Keratinocyte (primary cell): Measurements from ENCODE around the gene TIAL1. TPM values are rescaled to one million over a fixed set of nuclear protein-coding genes. Genes with fewer than 3 reads are reported as not detected.
"Not testable (repeated sequence)": the region's sequence is repeated elsewhere in the genome, so short reads cannot be mapped to it uniquely, and the experiment has no call there.

Experiments
- DNase-seq: peaks from one replicate; pipeline ENCODE4 v3.0.0-alpha.2; 2011; ENCODE audit warnings: low read depth, missing footprints, low spot score
- FAIRE-seq: peaks from 2 replicates; lab custom pipeline; 2011; peaks lifted over from hg19 to GRCh38; lab: Jason Lieb, UNC
- H2AFZ ChIP-seq: 2 replicates; pipeline ENCODE4 v1.6.0; 2012; ENCODE audit warnings: low read length, control low read depth, inconsistent platforms; ENCODE audit not compliant: control insufficient read depth
- H3K27ac ChIP-seq: 2 replicates; pipeline ENCODE4 v1.5.1; 2011; ENCODE audit warnings: low read length; ENCODE audit not compliant: control insufficient read depth, insufficient read depth
- H3K27me3 ChIP-seq: 3 replicates; pipeline ENCODE4 v1.6.0; 2011; ENCODE audit warnings: low read length; ENCODE audit not compliant: control insufficient read depth, insufficient read depth; ENCODE audit errors: extremely low read depth
- H3K36me3 ChIP-seq, 2 experiments: 2 replicates in 1 of 2; 3 replicates in 1 of 2; pipeline ENCODE4 v1.5.1; 2011; ENCODE audit warnings: low read length in 2 of 2, mild to moderate bottlenecking in 1 of 2; ENCODE audit not compliant: control insufficient read depth in 2 of 2, insufficient read depth in 2 of 2; ENCODE audit errors: extremely low read depth in 1 of 2
- H3K4me1 ChIP-seq: 3 replicates; pipeline ENCODE4 v1.5.1; 2011; ENCODE audit warnings: low read length; ENCODE audit not compliant: control insufficient read depth, insufficient read depth; ENCODE audit errors: extremely low read depth
- H3K4me2 ChIP-seq: 3 replicates; pipeline ENCODE4 v1.6.0; 2011; ENCODE audit warnings: low read depth, low read length; ENCODE audit not compliant: control insufficient read depth, insufficient read depth; ENCODE audit errors: extremely low read depth
- H3K4me3 ChIP-seq, 3 experiments: fragments of 200-600 bp in 1 of 3; sonication (generic) in 1 of 3; 2 replicates in 2 of 3; 3 replicates in 1 of 3; pipeline ENCODE4 v1.5.1; 2011 to 2016; ENCODE audit warnings: low read length in 3 of 3, mild to moderate bottlenecking in 3 of 3, control low read depth in 2 of 3, inconsistent platforms in 1 of 3, low read depth in 1 of 3, mixed read lengths in 1 of 3, mixed run types in 1 of 3, moderate library complexity in 1 of 3; ENCODE audit not compliant: control insufficient read depth in 2 of 3, insufficient read depth in 2 of 3; ENCODE audit errors: extremely low read depth in 1 of 3
- H3K79me2 ChIP-seq: 2 replicates; pipeline ENCODE4 v1.6.0; 2012; ENCODE audit warnings: low read length; ENCODE audit not compliant: control insufficient read depth, insufficient read depth
- H3K9ac ChIP-seq: 3 replicates; pipeline ENCODE4 v1.6.0; 2011; ENCODE audit warnings: low read length; ENCODE audit not compliant: control insufficient read depth, insufficient read depth; ENCODE audit errors: extremely low read depth
- H3K9me1 ChIP-seq: 3 replicates; pipeline ENCODE4 v1.6.0; 2011; ENCODE audit warnings: low read length; ENCODE audit not compliant: control insufficient read depth, insufficient read depth; ENCODE audit errors: extremely low read depth
- H3K9me3 ChIP-seq: 2 replicates; pipeline ENCODE4 v1.5.1; 2012; ENCODE audit warnings: low read depth, low read length; ENCODE audit not compliant: control insufficient read depth
- H4K20me1 ChIP-seq: 3 replicates; pipeline ENCODE4 v1.6.0; 2011; ENCODE audit warnings: low read length; ENCODE audit not compliant: control insufficient read depth, insufficient read depth; ENCODE audit errors: extremely low read depth
- EZH2 ChIP-seq: IDR thresholded peaks from one replicate; pipeline ENCODE4 v1.6.1; 2012; ENCODE audit warnings: inconsistent platforms, mild to moderate bottlenecking, low read length, moderate library complexity
- dilution Hi-C: fragments of 300-500 bp; cut with MboI; formaldehyde crosslinking; loops from one replicate; pipeline ENCODE4 v1.7.0; 2020; ENCODE audit warnings: low sequenced_read_pairs; ENCODE audit not compliant: extremely low pct_ligation_motif_present
- polyA plus RNA-seq, 5 experiments: library from polyadenylated mRNA; depleted of rRNA in 3 of 5; stranded (reverse) in 3 of 5; stranded (forward) in 1 of 5; unstranded in 1 of 5; fragments of >200 nt; gene quantifications; 1 replicate in 1 of 5; 2 replicates in 3 of 5; 3 replicates in 1 of 5; pipeline versions ENCODE4 v1.2.1 to v1.2.3, GENCODE V29; 2011 to 2012; ENCODE audit warnings: missing spikeins in 2 of 5, low read depth in 1 of 5, low replicate concordance in 1 of 5
- TF ChIP-seq, protein P1 (sequence below), 3 experiments: IDR thresholded peaks in 1 of 3; conservative IDR thresholded peaks in 1 of 3; optimal IDR thresholded peaks in 1 of 3; 2 replicates in 2 of 3; 3 replicates in 1 of 3; pipeline versions ENCODE3 to v1.5.1; 2011; ENCODE audit warnings: low read length in 3 of 3, mild to moderate bottlenecking in 3 of 3, moderate library complexity in 2 of 3, control low read depth in 1 of 3, inconsistent platforms in 1 of 3; ENCODE audit not compliant: insufficient read depth in 2 of 3; ENCODE audit errors: extremely low read depth in 1 of 3

The TIAL1 gene
- polyA plus RNA-seq, 1 donor (not counting 4 experiments of a cell fraction or from before 2014, with no cell fraction given), result 117 TPM

DNA sequence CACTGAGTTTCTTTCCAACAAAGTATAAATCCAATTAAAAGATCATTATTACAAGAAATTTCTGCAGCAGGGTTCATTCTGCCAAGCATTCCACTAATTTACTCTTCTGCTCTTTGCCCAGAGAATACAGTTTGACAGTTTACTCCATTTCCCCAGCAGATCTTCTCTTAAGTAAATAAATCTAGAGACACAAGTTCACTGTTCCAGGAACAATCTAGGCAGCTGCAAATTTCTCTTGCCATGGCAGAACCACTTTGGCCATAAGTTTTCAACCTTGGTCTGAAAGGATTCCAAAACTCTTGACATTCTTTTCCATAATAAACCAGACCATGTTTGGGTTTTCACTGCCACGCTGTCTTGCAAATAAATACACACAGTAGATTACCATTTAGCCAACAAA, 65.7 kb downstream of the TIAL1 start:
- Histone ChIP-seq H3K4me1 (peaks cover 7% of the 10 kb centered on the region), H3K79me2 (peaks cover 66% of the 10 kb centered on the region), H3K4me2 (no peak overlapping the region), H2AFZ (no peak overlapping the region), H3K27ac (no peak overlapping the region), H4K20me1 (peaks cover 3% of the 10 kb centered on the region), H3K9me3 (no peaks in the 10 kb centered on the region), H3K4me3 (no peak overlapping the region), H3K9me1 (peaks cover 5% of the 10 kb centered on the region), H3K27me3 (no peaks in the 10 kb centered on the region), H3K36me3 (peaks cover 0 to 5% of the 10 kb centered on the region in 2 experiments), H3K9ac (no peak overlapping the region)
- no peak for DNase-seq
- TF ChIP-seq EZH2, result no peak
- TF ChIP-seq, protein P1, sequence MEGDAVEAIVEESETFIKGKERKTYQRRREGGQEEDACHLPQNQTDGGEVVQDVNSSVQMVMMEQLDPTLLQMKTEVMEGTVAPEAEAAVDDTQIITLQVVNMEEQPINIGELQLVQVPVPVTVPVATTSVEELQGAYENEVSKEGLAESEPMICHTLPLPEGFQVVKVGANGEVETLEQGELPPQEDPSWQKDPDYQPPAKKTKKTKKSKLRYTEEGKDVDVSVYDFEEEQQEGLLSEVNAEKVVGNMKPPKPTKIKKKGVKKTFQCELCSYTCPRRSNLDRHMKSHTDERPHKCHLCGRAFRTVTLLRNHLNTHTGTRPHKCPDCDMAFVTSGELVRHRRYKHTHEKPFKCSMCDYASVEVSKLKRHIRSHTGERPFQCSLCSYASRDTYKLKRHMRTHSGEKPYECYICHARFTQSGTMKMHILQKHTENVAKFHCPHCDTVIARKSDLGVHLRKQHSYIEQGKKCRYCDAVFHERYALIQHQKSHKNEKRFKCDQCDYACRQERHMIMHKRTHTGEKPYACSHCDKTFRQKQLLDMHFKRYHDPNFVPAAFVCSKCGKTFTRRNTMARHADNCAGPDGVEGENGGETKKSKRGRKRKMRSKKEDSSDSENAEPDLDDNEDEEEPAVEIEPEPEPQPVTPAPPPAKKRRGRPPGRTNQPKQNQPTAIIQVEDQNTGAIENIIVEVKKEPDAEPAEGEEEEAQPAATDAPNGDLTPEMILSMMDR (optimal IDR thresholded peaks at IDR 0.05 in 1 of 3, IDR thresholded peaks at IDR 0.05 in 1 of 3, conservative IDR thresholded peaks at IDR 0.05 in 1 of 3; ENCODE audit: extremely low read depth in 1 of 3, insufficient read depth in 2 of 3, low read length in 3 of 3), result no peak
- dilution Hi-C loops, result no loop called here
- FAIRE-seq, result no peak

DNA sequence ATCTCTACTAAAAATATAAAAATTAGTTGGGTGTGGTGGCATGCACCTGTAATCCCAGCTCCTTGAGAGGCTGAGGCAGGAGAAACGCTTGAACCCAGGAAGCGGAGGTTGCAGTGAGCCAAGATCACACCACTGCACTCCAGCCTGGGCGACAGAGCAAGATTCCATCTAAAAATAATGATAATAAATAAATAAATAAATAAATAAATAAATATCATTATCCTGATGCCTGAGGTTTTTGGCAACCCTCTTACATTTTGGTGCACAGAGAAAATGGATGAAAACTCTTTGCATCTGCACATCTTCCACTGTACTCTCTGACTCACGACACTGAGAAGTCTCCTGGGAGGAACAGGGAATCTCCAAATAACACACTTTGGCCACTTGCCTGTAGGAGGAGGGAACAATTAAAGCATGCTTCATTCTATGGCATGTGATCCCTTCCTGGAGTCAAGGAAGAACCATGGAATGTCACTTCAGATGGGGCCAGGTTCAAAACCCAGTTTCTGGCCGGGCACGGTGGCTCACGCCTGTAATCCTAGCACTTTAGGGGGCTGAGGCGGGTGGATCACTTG, 68.0 kb downstream of the TIAL1 start:
- dilution Hi-C loops, H3K27ac ChIP-seq, H2AFZ ChIP-seq, H3K4me3 ChIP-seq, FAIRE-seq, H4K20me1 ChIP-seq, H3K36me3 ChIP-seq, H3K4me1 ChIP-seq, H3K4me2 ChIP-seq, H3K9ac ChIP-seq, DNase-seq, H3K9me3 ChIP-seq, H3K27me3 ChIP-seq, H3K9me1 ChIP-seq: not testable (repeated sequence)
- peaks cover 50% of the 10 kb centered on the region for H3K79me2 ChIP-seq
